Mammary epithelial cell (primary cell): Measurements from ENCODE around the gene FMO3.

Source experiments
- EZH2 ChIP-seq: IDR thresholded peaks from 2 replicates; pipeline ENCODE4 v1.6.1; 2012; ENCODE audit warnings: low read length, inconsistent platforms, borderline replicate concordance
- TF ChIP-seq, protein P1 (sequence below), 2 donors: IDR thresholded peaks in 1 of 2; conservative IDR thresholded peaks in 1 of 2; 2 replicates each; pipeline ENCODE4 v1.5.1; 2011 to 2012; ENCODE audit warnings: inconsistent platforms in 2 of 2, low read length in 2 of 2, mild to moderate bottlenecking in 2 of 2, control low read depth in 1 of 2, low read depth in 1 of 2; ENCODE audit not compliant: insufficient read depth in 1 of 2; ENCODE audit errors: extremely low read depth in 1 of 2

DNA sequence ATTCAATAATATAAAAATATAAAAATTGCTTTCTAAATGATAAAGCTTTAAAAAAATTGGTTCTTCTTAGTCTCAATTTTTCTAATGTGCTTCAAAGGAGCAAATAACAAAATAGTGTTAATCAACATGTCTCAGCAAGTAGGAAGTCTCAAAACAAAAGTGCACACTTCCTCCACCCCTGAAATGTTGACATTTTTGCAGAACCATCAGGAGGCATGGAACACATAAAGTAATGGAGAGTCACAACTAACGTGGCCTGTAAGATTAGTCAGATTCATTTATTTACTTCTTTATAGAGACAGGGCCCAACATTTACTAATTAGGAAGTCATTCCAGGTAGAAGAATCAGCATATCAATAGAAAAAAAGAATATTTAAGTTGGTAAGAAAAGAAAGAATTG, 59.5 kb downstream of the FMO3 start:
- no peak for TF ChIP-seq EZH2
- TF ChIP-seq, protein P1, sequence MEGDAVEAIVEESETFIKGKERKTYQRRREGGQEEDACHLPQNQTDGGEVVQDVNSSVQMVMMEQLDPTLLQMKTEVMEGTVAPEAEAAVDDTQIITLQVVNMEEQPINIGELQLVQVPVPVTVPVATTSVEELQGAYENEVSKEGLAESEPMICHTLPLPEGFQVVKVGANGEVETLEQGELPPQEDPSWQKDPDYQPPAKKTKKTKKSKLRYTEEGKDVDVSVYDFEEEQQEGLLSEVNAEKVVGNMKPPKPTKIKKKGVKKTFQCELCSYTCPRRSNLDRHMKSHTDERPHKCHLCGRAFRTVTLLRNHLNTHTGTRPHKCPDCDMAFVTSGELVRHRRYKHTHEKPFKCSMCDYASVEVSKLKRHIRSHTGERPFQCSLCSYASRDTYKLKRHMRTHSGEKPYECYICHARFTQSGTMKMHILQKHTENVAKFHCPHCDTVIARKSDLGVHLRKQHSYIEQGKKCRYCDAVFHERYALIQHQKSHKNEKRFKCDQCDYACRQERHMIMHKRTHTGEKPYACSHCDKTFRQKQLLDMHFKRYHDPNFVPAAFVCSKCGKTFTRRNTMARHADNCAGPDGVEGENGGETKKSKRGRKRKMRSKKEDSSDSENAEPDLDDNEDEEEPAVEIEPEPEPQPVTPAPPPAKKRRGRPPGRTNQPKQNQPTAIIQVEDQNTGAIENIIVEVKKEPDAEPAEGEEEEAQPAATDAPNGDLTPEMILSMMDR (conservative IDR thresholded peaks at IDR 0.05 in 1 of 2, IDR thresholded peaks at IDR 0.05 in 1 of 2; ENCODE audit: extremely low read depth in 1 of 2, insufficient read depth in 1 of 2, low read depth in 1 of 2, low read length in 2 of 2), result no peak
